GM19455 (cell line): ENCODE results near the gene PTPRO.

ENCODE experiments used
- ATAC-seq: cut with Tn5 transposase; IDR thresholded peaks from one replicate; pipeline ENCODE4 v1.9.1; 2021; ENCODE audit not compliant: unreplicated experiment

The PTPRO gene

GRCh38 chr12:15550793-15551192 is 228.5 kb downstream of the PTPRO start:
- ATAC-seq, result no peak

GRCh38 chr12:15555446-15555845 is 233.1 kb downstream of the PTPRO start:
- ATAC-seq, result no peak

DNA sequence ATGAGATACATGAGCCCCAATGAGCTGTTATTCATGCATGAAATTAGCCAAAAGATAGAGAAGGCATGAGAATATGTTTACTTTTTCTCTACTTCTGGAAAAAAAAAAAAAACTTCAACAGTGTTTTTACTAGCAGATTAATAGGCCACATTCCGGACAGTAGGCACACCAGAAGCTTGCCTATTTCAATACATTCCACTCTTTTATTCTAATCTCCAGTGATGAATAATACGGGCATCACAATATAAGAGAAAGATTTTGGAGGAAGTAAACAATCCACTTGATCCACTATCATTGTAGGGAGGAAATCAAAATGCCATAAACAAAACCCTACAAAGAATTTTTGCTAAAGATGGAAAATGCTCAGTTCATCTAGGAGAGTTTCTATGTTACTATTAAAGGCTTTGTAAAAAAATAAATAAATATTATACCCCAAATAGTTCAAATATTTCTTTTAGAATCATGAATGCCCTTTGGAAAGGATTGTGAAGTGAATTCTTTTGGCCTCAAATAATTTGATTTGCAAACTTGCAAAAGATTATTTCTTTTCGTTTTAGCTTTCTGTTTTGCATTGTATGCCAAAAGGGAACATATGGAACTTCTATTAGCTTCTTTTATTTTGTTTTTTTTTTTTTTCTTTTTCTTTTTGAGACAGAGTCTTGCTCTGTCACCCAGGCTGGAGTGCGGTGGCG is 234.2 kb downstream of the PTPRO start:
- no peak for ATAC-seq

DNA sequence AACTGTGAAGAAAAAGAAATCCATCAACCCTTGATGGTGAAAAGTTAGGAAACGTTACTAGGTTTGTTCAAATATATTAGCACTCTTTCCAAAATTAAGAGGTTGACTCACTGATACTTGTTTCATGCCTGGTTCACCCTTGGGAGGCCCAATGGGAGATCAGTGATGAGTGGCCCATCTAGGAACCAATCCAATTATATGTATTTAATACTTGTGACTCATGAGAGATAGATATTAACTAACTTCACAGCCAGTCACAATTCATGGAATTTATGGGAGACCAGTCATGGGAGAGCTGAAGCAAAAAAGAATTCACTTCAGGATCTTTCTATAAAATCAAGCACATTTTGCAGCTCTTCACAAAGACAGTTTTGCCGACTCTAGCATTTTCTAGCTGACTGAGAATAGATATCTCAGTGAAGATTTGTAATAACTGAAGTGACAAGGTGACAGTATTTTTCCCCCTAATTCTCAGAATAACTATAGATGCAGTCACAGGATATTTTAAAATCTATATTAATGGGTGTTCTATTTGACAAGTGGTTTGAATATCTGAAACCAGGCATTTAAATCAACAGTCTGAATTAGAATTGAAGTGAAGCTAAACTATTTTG is 236.7 kb downstream of the PTPRO start:
- ATAC-seq, result no peak

- no peak for ATAC-seq
Observed at GRCh38 chr12:15561396-15561795, 239.1 kb downstream of the PTPRO start.

- ATAC-seq, result no peak
Observed at GRCh38 chr12:15562263-15562662, 240.0 kb downstream of the PTPRO start.

DNA sequence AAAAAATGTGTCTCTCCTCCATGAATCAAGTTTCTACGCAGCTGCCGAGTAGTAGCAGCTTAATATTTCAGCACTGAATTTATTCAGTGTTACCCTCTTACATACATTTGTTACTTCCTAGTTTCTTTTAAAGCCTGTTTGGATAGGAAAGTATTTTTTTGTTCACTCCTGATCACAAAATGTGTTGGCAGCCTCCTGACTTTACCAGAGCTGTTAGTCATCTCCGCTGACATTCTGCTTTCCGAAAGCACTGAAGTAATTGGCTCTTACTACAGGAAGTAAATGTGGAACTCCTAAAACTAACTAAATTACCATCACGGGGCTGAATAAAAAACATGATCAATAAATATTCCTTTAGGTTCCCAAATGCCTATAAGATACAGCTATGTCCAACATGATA is 241.4 kb downstream of the PTPRO start:
- no peak for ATAC-seq

DNA sequence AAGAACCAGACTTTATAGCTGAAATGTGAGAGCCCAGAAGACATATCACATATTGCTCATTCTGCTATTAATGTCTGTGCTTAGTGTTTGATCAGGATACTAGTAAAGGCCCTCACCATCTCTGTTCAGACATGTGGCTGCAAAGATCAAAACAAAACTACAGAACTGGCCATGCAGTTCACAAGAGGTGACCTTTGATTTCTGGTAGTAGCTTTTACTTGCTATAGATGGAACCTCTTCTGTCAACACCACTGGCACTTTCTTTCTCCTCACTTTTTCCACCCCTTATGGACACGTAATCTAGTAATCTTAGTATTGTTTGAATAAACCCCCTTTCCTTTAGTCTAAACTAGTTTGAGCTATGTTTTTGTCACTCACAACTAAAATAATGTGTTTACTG is 252.0 kb downstream of the PTPRO start:
- no peak for ATAC-seq

- ATAC-seq, result no peak
Observed at GRCh38 chr12:15575671-15576541, 253.6 kb downstream of the PTPRO start.

- ATAC-seq, result no peak
Observed at GRCh38 chr12:15580431-15580830, 258.1 kb downstream of the PTPRO start.

DNA sequence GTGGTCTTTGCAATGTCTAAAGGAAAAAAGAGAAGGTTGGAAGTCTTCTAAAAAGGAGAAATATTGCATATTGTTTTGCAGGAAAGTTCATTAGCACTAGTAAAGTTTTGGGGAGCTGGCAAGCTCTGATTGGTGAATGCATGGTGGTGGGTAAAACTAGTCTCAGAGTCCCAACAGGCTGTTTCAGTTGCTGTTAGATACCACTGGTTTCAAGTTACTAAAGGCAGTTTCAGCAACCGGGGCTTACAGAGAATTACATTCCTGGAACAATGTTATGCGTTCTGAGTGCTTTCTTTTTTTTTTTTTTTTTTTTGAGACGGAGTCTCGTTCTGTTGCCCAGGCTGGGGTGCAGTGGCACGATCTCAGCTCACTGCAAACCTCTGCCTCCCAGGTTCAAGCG is 258.7 kb downstream of the PTPRO start:
- no peak for ATAC-seq

GRCh38 chr12:15583804-15584203 is 261.5 kb downstream of the PTPRO start:
- ATAC-seq, result no peak

DNA sequence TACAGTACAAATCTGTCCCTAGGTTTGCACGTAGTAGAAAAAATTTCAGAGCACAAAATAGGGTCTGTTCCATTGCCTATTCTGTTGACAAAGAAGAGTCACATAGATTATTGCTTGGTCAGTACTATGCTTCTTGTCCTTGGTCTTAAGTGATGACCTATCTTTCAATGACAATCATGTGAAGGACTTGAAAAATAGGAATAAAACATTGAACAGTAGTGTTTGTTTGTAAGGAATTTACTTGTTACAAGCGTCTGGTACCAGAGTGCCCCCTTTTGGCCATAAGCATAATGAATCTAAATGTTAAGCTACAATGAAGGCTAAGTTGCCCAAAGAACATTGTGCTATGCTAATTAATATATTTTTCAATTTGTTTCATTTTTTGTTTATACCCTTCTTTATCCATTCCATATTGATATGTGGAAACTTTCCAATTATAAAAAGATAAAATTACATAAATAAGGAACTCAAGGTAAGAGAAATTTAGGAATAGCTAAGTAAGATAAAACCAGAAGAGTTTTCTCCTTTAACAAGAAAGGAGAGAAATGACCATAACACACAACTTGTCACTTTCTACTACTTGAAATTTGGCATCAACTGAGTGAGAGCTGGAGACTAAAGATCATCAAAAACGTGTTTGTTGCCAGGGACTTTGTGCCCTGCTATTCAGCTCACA is 262.2 kb downstream of the PTPRO start:
- ATAC-seq, result no peak

DNA sequence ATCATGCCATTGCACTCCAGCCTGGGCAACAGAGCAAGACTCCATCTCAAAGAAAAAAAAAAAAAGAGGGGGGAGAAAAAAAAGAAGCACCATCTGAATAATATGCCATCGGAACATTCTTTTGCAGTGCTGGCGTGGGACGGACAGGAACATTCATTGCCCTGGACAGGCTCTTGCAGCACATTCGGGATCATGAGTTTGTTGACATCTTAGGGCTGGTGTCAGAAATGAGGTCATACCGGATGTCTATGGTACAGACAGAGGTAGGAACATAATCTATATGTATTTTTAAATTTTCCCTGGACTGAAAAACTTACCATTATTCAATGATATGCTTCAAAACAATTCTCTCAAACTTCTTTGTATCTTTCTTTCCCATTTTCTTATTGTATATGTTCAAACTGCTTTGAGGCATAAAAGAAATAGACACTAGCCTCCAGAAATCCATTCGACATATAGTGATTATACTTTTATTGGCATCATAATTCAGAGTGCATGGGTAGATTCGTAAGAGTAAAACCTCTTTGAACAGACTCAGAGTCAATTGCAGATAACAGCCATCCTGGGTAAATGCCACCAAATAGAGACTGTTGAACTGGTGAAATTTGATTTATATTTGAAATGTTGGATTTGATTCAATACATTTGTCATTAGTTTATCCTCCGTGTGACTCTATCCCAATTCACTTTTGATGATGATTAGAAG is 267.2 kb downstream of the PTPRO start:
- no peak for ATAC-seq

- peak; percentile 97 for ATAC-seq
Observed at GRCh38 chr12:15590180-15590826, 268.0 kb downstream of the PTPRO start.

DNA sequence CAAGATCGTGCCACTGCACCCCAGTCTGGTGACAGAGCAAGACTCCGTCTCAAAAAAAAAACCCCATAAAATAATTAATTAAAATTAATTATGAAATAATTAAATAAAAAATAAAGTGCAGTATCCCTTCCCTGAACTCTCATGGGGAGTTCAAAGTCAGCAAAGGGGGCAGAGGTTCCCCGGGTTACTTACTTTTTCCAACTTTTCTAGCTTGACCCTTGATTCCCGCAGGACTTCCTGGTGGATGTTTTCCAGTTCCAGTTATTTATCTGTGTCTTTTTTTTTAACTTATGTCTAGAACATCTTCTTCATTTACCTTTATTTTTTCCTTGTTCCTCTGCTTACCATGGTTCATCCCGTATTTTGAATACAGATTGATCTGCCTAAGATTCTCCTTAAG is 269.5 kb downstream of the PTPRO start:
- no peak for ATAC-seq

GRCh38 chr12:15592934-15593333 is 270.6 kb downstream of the PTPRO start:
- ATAC-seq, result no peak

DNA sequence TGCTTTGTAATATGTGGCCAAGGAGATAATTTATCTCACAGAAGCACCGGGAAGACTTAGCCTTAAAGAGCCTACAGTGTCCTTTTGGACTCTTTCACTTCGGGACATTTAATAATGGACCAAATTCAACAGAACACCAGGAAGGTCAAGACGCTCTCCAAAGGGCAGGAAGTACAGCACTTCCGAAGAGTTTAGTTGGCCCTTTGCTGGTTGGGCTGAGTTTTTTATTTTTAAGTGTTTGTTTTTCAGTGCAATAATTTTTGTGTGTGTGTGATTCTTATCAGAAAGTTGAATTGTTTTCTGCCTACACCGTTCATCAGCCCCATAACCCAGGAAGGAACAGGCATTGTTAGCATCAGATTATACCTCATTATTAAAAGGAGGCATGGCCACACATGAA is 273.9 kb downstream of the PTPRO start:
- no peak for ATAC-seq

DNA sequence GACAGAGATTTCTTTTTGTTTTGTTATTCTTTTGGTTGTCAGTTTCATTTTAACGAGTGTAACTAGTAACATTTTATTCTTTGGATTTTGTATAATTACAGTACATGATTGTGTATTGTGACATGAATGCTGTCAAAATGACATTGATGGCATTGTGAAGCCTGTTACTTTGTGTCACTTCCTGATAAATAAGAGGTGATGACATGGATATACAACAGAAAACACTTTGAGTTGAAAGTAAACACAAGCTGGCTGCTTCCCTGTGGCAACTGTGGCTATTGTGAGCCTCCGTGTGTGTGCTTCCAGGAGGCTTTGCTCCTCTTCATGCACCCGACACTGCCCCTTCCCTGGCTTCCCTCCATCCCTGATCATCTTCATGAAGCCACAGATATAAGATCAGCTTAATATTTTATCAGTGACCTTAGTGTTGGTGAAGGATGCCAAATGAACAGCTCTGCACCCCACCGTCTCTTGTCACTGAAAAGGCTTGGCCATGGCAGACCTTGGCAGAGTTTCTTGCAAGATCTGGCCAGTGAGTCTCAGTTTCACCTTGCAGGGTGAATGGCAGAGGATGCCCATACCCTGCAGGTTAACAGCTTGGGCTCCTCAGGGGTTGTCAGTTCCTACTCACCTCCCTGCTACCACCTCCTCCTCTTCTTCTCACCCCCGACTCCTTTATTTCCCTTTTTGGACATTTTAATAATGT is 275.0 kb downstream of the PTPRO start:
- ATAC-seq, result no peak
